ENCODE results near the gene ITGB5.

Gene ITGB5

GRCh38 chr3:124876401-124876878 lies 10.7 kb downstream of the ITGB5 start:
- H3K4me3 ChIP-seq (ENCODE audit: low read length), result no peak overlapping the region
- DNase-seq (ENCODE audit: low read depth, low spot score), result no peak

- no peak overlapping the region for H3K4me3 ChIP-seq (ENCODE audit: low read length)
- DNase-seq (ENCODE audit: low read depth, low spot score), result no peak
These were observed 13.9 kb downstream of the ITGB5 start for GRCh38 chr3:124873226-124873625.

GRCh38 chr3:124867511-124867910 lies 19.7 kb downstream of the ITGB5 start:
- DNase-seq (ENCODE audit: low read depth, low spot score), result no peak
- no peak overlapping the region for H3K4me3 ChIP-seq (ENCODE audit: low read length)

- no peak for DNase-seq (ENCODE audit: low read depth, low spot score)
- no peak overlapping the region for H3K4me3 ChIP-seq (ENCODE audit: low read length)
These were observed 25.2 kb downstream of the ITGB5 start for GRCh38 chr3:124862006-124862405.

GRCh38 chr3:124861041-124861440 lies 26.1 kb downstream of the ITGB5 start:
- H3K4me3 ChIP-seq (ENCODE audit: low read length), result no peak overlapping the region
- DNase-seq (ENCODE audit: low read depth, low spot score), result no peak

- H3K4me3 ChIP-seq (ENCODE audit: low read length), result no peak overlapping the region
- no peak for DNase-seq (ENCODE audit: low read depth, low spot score)
These were observed 26.6 kb downstream of the ITGB5 start for GRCh38 chr3:124860599-124860998.

DNA sequence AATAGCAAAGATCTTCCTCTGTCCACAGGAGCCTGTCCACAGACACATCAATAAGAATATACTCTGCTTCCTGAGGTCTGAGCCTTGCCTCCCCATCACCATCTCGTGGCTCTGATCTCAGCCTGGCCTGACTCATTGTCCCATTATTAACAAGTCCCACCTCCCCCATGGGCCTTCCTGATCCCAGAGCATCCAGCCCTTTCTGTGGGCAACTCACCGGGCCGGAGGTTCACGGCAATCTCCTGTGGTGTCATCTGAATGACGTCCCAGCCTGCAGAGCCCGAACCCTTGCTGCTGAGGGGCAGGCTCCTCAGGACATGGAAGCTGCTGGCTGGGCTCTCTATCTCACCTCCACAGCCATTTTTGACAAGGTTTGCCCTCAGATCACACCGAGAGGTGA lies 28.1 kb downstream of the ITGB5 start:
- H3K4me3 ChIP-seq (ENCODE audit: low read length), result no peak overlapping the region
- DNase-seq (ENCODE audit: low read depth, low spot score), result no peak

DNA sequence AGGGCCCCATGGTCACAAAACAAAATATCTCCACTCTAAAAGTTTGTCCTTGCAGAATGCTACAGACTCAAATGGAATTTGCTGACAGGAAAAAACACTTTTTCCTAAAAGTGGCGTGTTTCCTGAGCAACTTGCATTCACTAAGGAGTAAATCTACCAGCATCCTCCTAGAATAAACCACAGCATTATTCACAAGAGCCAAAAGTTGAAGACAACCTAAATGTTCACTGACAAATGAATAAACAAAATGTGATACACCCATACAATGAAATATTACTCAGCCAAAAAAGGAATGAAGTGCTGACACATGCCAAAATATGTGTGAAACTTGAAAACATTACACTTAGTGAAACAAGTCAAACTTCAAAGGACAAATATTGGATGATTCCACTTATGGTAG lies 28.9 kb downstream of the ITGB5 start:
- H3K4me3 ChIP-seq (ENCODE audit: low read length), result no peak overlapping the region
- DNase-seq (ENCODE audit: low read depth, low spot score), result no peak

- no peak overlapping the region for H3K4me3 ChIP-seq (ENCODE audit: low read length)
- no peak for DNase-seq (ENCODE audit: low read depth, low spot score)
These were observed 30.5 kb downstream of the ITGB5 start for GRCh38 chr3:124856677-124857076.

- DNase-seq (ENCODE audit: low read depth, low spot score), result no peak
- no peak overlapping the region for H3K4me3 ChIP-seq (ENCODE audit: low read length)
These were observed 33.2 kb downstream of the ITGB5 start for GRCh38 chr3:124854009-124854408.

- DNase-seq (ENCODE audit: low read depth, low spot score), result no peak
- H3K4me3 ChIP-seq (ENCODE audit: low read length), result no peak overlapping the region
These were observed 33.7 kb downstream of the ITGB5 start for GRCh38 chr3:124853446-124853845.

- H3K4me3 ChIP-seq (ENCODE audit: low read length), result no peak overlapping the region
- DNase-seq (ENCODE audit: low read depth, low spot score), result no peak
These were observed 35.3 kb downstream of the ITGB5 start for GRCh38 chr3:124851905-124852304.

GRCh38 chr3:124851136-124851535 lies 36.0 kb downstream of the ITGB5 start:
- H3K4me3 ChIP-seq (ENCODE audit: low read length), result no peak overlapping the region

DNA sequence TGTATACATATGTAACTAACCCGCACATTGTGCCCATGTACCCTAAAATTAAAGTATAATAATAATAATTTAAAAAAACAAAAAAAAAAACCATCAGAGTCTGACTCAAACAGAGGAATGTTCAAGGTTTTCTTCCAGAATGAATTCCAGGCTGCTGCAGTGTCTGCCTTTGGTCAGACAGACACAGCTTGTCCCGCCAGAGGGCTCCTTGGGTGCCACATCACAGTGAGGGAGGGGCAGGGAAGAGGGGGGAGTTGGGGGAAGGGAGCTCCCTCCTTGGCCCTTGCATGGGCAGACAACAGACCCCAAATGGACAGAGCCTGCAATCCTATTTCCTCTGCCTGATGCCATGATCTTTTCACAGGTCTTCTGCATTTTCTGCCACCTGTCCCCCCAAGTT lies 36.5 kb downstream of the ITGB5 start:
- no peak for DNase-seq (ENCODE audit: low read depth, low spot score)
- H3K4me3 ChIP-seq (ENCODE audit: low read length), result no peak overlapping the region

More at GRCh38 chr3:124851136-124851535, 36.0 kb downstream of the ITGB5 start:
- DNase-seq (ENCODE audit: low read depth, low spot score), result no peak

DNA sequence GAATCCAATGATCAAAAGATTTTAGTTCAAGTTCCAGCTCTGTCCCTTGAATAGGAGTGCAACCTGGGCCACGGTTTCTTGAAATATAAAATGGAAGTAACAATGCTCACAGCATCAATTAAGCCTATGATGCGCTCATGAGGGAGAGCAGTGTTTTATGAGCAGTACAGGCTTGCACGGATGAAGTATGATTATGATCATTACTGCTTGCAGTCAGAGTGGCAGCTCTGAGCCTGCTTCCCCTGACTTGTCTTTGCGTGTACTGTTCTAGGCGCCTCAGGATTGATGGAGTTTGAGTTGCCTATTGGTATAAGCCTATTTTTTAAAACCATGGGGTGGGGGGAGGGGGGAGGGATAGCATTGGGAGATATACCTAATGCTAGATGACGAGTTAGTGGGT lies 37.0 kb downstream of the ITGB5 start:
- no peak overlapping the region for H3K4me3 ChIP-seq (ENCODE audit: low read length)
- DNase-seq (ENCODE audit: low read depth, low spot score), result no peak

DNA sequence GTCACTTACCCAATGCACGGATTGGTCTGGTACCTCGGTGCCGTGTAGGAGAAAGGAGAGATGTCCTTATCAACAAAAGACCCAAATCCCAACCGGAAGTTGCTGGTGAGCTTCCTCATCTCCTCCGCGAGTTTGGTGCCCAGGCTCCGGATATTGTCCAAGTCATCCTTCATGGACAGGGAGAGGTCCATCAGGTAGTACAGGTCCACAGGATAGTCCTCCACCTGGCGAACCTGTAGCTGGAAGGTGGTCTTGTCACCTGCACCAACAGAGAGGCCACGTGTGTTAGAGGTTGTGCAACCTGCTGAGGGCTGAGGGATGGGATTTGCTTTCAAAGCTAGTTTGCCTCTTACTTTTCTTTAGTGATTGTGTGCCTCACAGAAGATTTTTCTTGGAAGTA lies 38.9 kb downstream of the ITGB5 start:
- no peak for DNase-seq (ENCODE audit: low read depth, low spot score)
- H3K4me3 ChIP-seq (ENCODE audit: low read length), result no peak overlapping the region

DNA sequence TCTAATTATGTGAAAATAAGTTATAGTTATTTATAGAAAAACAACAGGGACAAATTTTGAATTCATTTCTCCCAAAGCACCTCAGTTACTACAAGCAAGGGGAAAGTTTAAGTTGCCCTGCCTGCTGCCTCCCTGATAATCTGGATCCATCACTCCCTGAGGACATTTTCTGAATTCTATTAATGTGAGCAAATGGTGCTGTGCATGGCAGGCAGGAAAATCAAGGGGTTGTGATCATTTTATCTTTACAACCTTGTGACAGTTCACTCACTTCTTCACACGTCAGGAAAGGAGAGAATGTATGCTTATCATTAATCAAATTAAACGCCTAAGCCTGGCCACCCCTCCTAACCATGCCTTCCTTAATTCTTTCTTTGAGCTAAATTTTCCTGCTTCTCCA lies 39.3 kb downstream of the ITGB5 start:
- no peak for DNase-seq (ENCODE audit: low read depth, low spot score)
- no peak overlapping the region for H3K4me3 ChIP-seq (ENCODE audit: low read length)

DNA sequence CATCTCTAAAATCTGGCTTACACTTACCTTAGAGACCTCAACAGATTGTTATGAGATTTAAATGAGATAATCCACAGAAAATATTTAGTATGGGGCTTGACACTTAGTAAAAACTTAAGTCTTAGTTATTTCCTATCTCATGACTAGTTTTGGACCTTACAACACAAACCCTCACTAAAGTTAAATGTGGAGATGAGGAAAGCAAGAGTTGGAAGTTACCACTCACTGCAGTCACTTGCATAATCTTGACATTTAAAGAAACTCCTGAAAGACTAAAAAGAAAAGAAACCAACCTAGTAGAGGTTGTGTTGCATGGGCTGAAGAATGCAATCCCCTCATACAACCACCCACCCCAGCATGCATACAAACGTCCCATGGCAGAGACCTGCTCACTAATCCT lies 40.1 kb downstream of the ITGB5 start:
- no peak overlapping the region for H3K4me3 ChIP-seq (ENCODE audit: low read length)
- no peak for DNase-seq (ENCODE audit: low read depth, low spot score)

GRCh38 chr3:124846189-124846588 lies 41.0 kb downstream of the ITGB5 start:
- no peak overlapping the region for H3K4me3 ChIP-seq (ENCODE audit: low read length)
- DNase-seq (ENCODE audit: low read depth, low spot score), result no peak

- DNase-seq (ENCODE audit: low read depth, low spot score), result no peak
- H3K4me3 ChIP-seq (ENCODE audit: low read length), result no peak overlapping the region
These were observed 41.8 kb downstream of the ITGB5 start for GRCh38 chr3:124845406-124845805.

DNA sequence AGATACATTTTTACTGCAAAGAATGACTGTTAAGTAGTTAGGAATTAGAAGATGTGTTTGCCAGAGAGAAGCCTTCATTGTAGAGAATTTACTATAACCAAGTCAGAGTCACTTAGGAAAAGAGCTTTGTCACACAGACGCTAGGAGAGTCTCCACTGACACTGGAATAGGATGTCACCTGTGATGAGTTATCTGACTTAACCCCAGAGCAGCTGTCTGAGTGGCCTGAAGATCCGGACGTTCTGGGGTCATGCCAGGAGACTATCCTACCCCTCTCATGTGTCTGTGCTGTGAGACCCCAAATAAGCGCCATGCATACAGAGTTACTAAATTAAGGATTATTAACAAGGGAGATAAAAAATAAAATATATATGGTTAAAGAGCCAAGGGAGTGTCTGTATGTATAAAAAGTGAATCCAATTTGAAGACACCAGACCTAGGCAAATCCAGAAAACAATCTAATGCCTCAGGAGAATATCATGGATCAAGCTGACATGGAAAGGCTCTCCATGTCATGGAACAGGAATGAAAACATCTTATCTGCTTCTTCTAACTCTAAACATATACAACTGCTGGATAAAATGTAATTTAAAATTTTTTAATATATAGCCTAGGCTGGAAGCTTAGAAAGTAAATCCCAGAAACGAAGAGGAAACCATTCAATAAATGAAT lies 43.5 kb downstream of the ITGB5 start:
- H3K4me3 ChIP-seq (ENCODE audit: low read length), result no peak overlapping the region
- DNase-seq (ENCODE audit: low read depth, low spot score), result no peak

Measured in Jurkat, Clone E6-1 (cell line).